HEK293T (cell line): Measurements from ENCODE around the gene IGFBP5.

Experiments
- BHLHE40 ChIP-seq: fragments of 450-650 bp; IDR thresholded peaks from 2 replicates; pipeline ENCODE4 v1.6.1; 2016; ENCODE audit warnings: mild to moderate bottlenecking, moderate library complexity, borderline replicate concordance
- ELF4 ChIP-seq: fragments of 450-650 bp; IDR thresholded peaks from 2 replicates; pipeline ENCODE4 v1.6.1; 2017; ENCODE audit warnings: antibody characterized with exemption
- FOXM1 ChIP-seq: fragments of 450-650 bp; IDR thresholded peaks from 2 replicates; pipeline ENCODE4 v1.6.1; 2017; ENCODE audit warnings: mild to moderate bottlenecking, borderline replicate concordance
- HDGF ChIP-seq: fragments of 450-650 bp; IDR thresholded peaks from 2 replicates; pipeline ENCODE4 v1.6.1; 2017; ENCODE audit warnings: antibody characterized with exemption, borderline replicate concordance
- SP1 ChIP-seq: fragments of 450-650 bp; IDR thresholded peaks from 2 replicates; pipeline ENCODE4 v1.6.1; 2017
- ZNF384 ChIP-seq: fragments of 450-650 bp; IDR thresholded peaks from 2 replicates; pipeline ENCODE4 v1.6.1; 2016

GRCh38 chr2:216660496-216660895 lies 34.9 kb downstream of the IGFBP5 start:
- TF ChIP-seq HDGF, result no peak
- TF ChIP-seq ZNF384, result no peak
- no peak for TF ChIP-seq BHLHE40
- TF ChIP-seq SP1, result no peak
- TF ChIP-seq ELF4, result no peak
- TF ChIP-seq FOXM1, result no peak
